H9 (cell line): ENCODE data around the gene MAPKAPK2. TPM values are rescaled to one million over a fixed set of nuclear protein-coding genes. Genes with fewer than 3 reads are reported as not detected.

Source experiments
- DNase-seq: peaks from one replicate; pipeline ENCODE4 v3.0.0-alpha.2; 2017
- H2AFZ ChIP-seq: one replicate; pipeline ENCODE4 v1.6.1; 2013; ENCODE audit warnings: mild to moderate bottlenecking, low read length, control low read depth, moderate library complexity
- H2AK5ac ChIP-seq: 2 replicates; pipeline ENCODE4 v1.6.1; 2013; ENCODE audit warnings: low read length, control low read depth, mixed read lengths; ENCODE audit not compliant: insufficient read length
- H2BK120ac ChIP-seq: one replicate; pipeline ENCODE4 v1.6.1; 2013; ENCODE audit warnings: low read depth, mild to moderate bottlenecking, low read length, control low read depth, inconsistent platforms; ENCODE audit not compliant: poor library complexity, severe bottlenecking
- H2BK12ac ChIP-seq: 2 replicates; pipeline ENCODE4 v1.6.1; 2013; ENCODE audit warnings: low read length, control low read depth, mixed read lengths, low read depth; ENCODE audit not compliant: insufficient read length
- H2BK15ac ChIP-seq: 2 replicates; pipeline ENCODE4 v1.6.1; 2013; ENCODE audit warnings: low read depth, low read length, control low read depth
- H2BK20ac ChIP-seq: one replicate; pipeline ENCODE4 v1.6.1; 2013; ENCODE audit warnings: low read depth, mild to moderate bottlenecking, low read length, control low read depth, inconsistent platforms; ENCODE audit not compliant: poor library complexity, severe bottlenecking
- H2BK5ac ChIP-seq: 2 replicates; pipeline ENCODE4 v1.6.1; 2013; ENCODE audit warnings: low read length, control low read depth, mixed read lengths; ENCODE audit not compliant: insufficient read length
- H3K14ac ChIP-seq: 2 replicates; pipeline ENCODE4 v1.6.1; 2013; ENCODE audit warnings: low read length, control low read depth; ENCODE audit not compliant: insufficient read depth
- H3K18ac ChIP-seq: 2 replicates; pipeline ENCODE4 v1.6.1; 2013; ENCODE audit warnings: low read depth, mild to moderate bottlenecking, mixed read lengths, low read length, control low read depth; ENCODE audit not compliant: insufficient read length
- H3K23ac ChIP-seq: 2 replicates; pipeline ENCODE4 v1.6.1; 2013; ENCODE audit warnings: low read length, control low read depth, mixed read lengths, low read depth; ENCODE audit not compliant: insufficient read length
- H3K23me2 ChIP-seq: 2 replicates; pipeline ENCODE4 v1.6.1; 2013; ENCODE audit warnings: low read depth, mild to moderate bottlenecking, mixed read lengths, low read length, control low read depth; ENCODE audit not compliant: insufficient read length, poor library complexity, severe bottlenecking
- H3K27ac ChIP-seq: 2 replicates; pipeline ENCODE4 v1.5.1; 2013; ENCODE audit warnings: low read length, control low read depth, mixed read lengths, low read depth; ENCODE audit not compliant: insufficient read length
- H3K27me3 ChIP-seq: 2 replicates; pipeline ENCODE4 v1.6.1; 2013; ENCODE audit warnings: low read length, control low read depth, inconsistent platforms; ENCODE audit not compliant: insufficient read depth
- H3K4ac ChIP-seq: 2 replicates; pipeline ENCODE4 v1.6.1; 2013; ENCODE audit warnings: low read depth, mild to moderate bottlenecking, control low read depth, inconsistent platforms, low read length, moderate library complexity
- H3K4me1 ChIP-seq: 2 replicates; pipeline ENCODE4 v1.6.1; 2013; ENCODE audit warnings: low read length, control low read depth, inconsistent platforms; ENCODE audit not compliant: insufficient read depth
- H3K4me2 ChIP-seq: 2 replicates; pipeline ENCODE4 v1.6.1; 2013; ENCODE audit warnings: low read length, control low read depth, mixed read lengths; ENCODE audit not compliant: insufficient read length, insufficient read depth
- H3K56ac ChIP-seq: 2 replicates; pipeline ENCODE4 v1.6.1; 2013; ENCODE audit warnings: low read depth, mild to moderate bottlenecking, mixed read lengths, low read length, control low read depth; ENCODE audit not compliant: insufficient read length
- H3K79me1 ChIP-seq: 2 replicates; pipeline ENCODE4 v1.6.1; 2013; ENCODE audit warnings: low read depth, mild to moderate bottlenecking, moderate library complexity, low read length, control low read depth, inconsistent platforms; ENCODE audit not compliant: insufficient read depth, poor library complexity, severe bottlenecking
- H3K79me2 ChIP-seq: 2 replicates; pipeline ENCODE4 v1.6.1; 2013; ENCODE audit warnings: low read length, control low read depth, inconsistent platforms; ENCODE audit not compliant: insufficient read depth
- H3K9ac ChIP-seq: 2 replicates; pipeline ENCODE4 v1.6.1; 2013; ENCODE audit warnings: low read length, control low read depth, mixed read lengths; ENCODE audit not compliant: insufficient read length; ENCODE audit errors: extremely low read depth
- H3K9me3 ChIP-seq: one replicate; pipeline ENCODE4 v1.6.1; 2013; ENCODE audit warnings: low read depth, low read length, inconsistent platforms; ENCODE audit not compliant: control insufficient read depth
- H3T11ph ChIP-seq: one replicate; pipeline ENCODE4 v1.6.1; 2013; ENCODE audit warnings: mild to moderate bottlenecking, low read length, control low read depth, inconsistent platforms
- H4K20me1 ChIP-seq: one replicate; pipeline ENCODE4 v1.6.1; 2013; ENCODE audit not compliant: control insufficient read depth, insufficient read length, insufficient read depth
- H4K5ac ChIP-seq: 2 replicates; pipeline ENCODE4 v1.6.1; 2013; ENCODE audit warnings: low read depth, mild to moderate bottlenecking, mixed read lengths, low read length, control low read depth; ENCODE audit not compliant: insufficient read length
- H4K8ac ChIP-seq: replicated peaks from 2 replicates; pipeline ENCODE4 v1.6.1; 2013; ENCODE audit warnings: low read length, control low read depth, mixed read lengths, low read depth; ENCODE audit not compliant: insufficient read length
- H4K91ac ChIP-seq: 2 replicates; pipeline ENCODE4 v1.6.1; 2013; ENCODE audit warnings: low read depth, mild to moderate bottlenecking, moderate library complexity, mixed read lengths, low read length, control low read depth; ENCODE audit not compliant: insufficient read length
- H3K27ac Mint-ChIP-seq, 3 experiments: 2 replicates in 2 of 3; 3 replicates in 1 of 3; pipeline ENCODE4 v1.8.0; 2020 to 2021; ENCODE audit warnings: mixed read lengths in 3 of 3, mild to moderate bottlenecking in 1 of 3, moderate library complexity in 1 of 3
- H3K27me3 Mint-ChIP-seq: 2 replicates; pipeline ENCODE4 v1.8.0; 2021; ENCODE audit warnings: low read depth, mild to moderate bottlenecking, moderate library complexity, mixed read lengths
- H3K36me3 Mint-ChIP-seq, 3 experiments: 2 replicates in 2 of 3; 3 replicates in 1 of 3; pipeline ENCODE4 v1.8.0; 2020 to 2021; ENCODE audit warnings: low read depth in 3 of 3, mixed read lengths in 3 of 3; ENCODE audit not compliant: insufficient read depth in 1 of 3
- H3K4me1 Mint-ChIP-seq, 2 experiments: 2 replicates each; pipeline ENCODE4 v1.8.0; 2020; ENCODE audit warnings: mixed read lengths in 2 of 2
- H3K4me3 Mint-ChIP-seq, 2 experiments: 2 replicates in 1 of 2; 3 replicates in 1 of 2; pipeline ENCODE4 v1.8.0; 2020 to 2021; ENCODE audit warnings: mild to moderate bottlenecking in 2 of 2, mixed read lengths in 2 of 2, moderate library complexity in 1 of 2
- H3K9me3 Mint-ChIP-seq, 2 experiments: 2 replicates in 1 of 2; 3 replicates in 1 of 2; pipeline ENCODE4 v1.8.0; 2020; ENCODE audit warnings: mild to moderate bottlenecking in 2 of 2, mixed read lengths in 2 of 2, moderate library complexity in 1 of 2
- CTCF ChIP-seq: fragments of 200-600 bp; sonication (generic); conservative IDR thresholded peaks from 3 replicates; pipeline ENCODE4 v1.8.0; 2021; ENCODE audit warnings: antibody characterized with exemption, mild to moderate bottlenecking
- WGBS: extraction: QIAGEN DNeasy Blood & Tissue Kit; methylation state at CpG from one replicate; pipeline ENCODE4 v1.1.7; 2013; ENCODE audit warnings: missing lambda C conversion rate, low lambda C conversion rate, mixed read lengths; ENCODE audit not compliant: insufficient read length; ENCODE audit errors: extremely low coverage; 5-methylcytosine and 5-hydroxymethylcytosine counted together
- total RNA-seq: library from RNA; stranded (reverse); gene quantifications from 2 replicates; pipeline ENCODE4 v1.2.1, GENCODE V29; 2021

The MAPKAPK2 gene
- total RNA-seq, 1 experiment from 2014 or later: 50.1 TPM

GRCh38 chr1:206666954-206667665 lies 17.6 kb upstream of the MAPKAPK2 start:
- Mint-ChIP-seq H3K4me3 (no peak overlapping the region), H3K27me3 (peaks cover 44% of the 10 kb centered on the region), H3K36me3 (no peaks in the 10 kb centered on the region), H3K9me3 (no peaks in the 10 kb centered on the region), H3K4me1 (peaks cover 4 to 6% of the 10 kb centered on the region in 2 experiments), H3K27ac (no peak overlapping the region)
- Histone ChIP-seq H4K5ac (no peak overlapping the region), H2AFZ (no peak overlapping the region), H3K4me1 (no peaks in the 10 kb centered on the region), H3K27me3 (peaks cover 5% of the 10 kb centered on the region; the same call in 1 of the 2 replicates), H3K14ac (no peak overlapping the region), H3K23ac (no peak overlapping the region), H2BK15ac (no peak overlapping the region), H4K20me1 (no peaks in the 10 kb centered on the region), H3K4me2 (no peak overlapping the region), H4K8ac (no peak overlapping the region), H3K9ac (no peak overlapping the region), H2AK5ac (no peak overlapping the region), H3K18ac (no peak overlapping the region), H4K91ac (no peak overlapping the region), H3K23me2 (peaks cover 3% of the 10 kb centered on the region), H2BK12ac (no peak overlapping the region), H3K56ac (no peak overlapping the region), H3K9me3 (no peaks in the 10 kb centered on the region), H3K79me1 (no peaks in the 10 kb centered on the region), H3K27ac (no peak overlapping the region), H2BK120ac (no peak overlapping the region), H3T11ph (no peak overlapping the region), H2BK20ac (no peak overlapping the region), H2BK5ac (no peak overlapping the region), H3K4ac (no peak overlapping the region), H3K79me2 (no peaks in the 10 kb centered on the region)
- WGBS: no CpG with 5 or more reads among the region's 5 CpGs
- no peak for DNase-seq
- no peak for TF ChIP-seq CTCF
